Karpas-422 (cell line): ENCODE results near the gene GGNBP2. TPM values are rescaled to one million over a fixed set of nuclear protein-coding genes. Genes with fewer than 3 reads are reported as not detected.
"Not testable (repeated sequence)": the region's sequence is repeated elsewhere in the genome, so short reads cannot be mapped to it uniquely, and the experiment has no call there.

ENCODE experiments used
- DNase-seq: peaks from one replicate; pipeline ENCODE4 v3.0.0-alpha.2; 2015
- H2AFZ ChIP-seq: fragments of 200-600 bp; sonication (generic); 2 replicates; pipeline ENCODE4 v1.6.1; 2014; ENCODE audit warnings: antibody characterized with exemption, low read length, mixed read lengths
- H3K27ac ChIP-seq: fragments of 200-600 bp; sonication (generic); 2 replicates; pipeline ENCODE4 v1.5.1; 2014; ENCODE audit warnings: mild to moderate bottlenecking, low read length, moderate library complexity
- H3K27me3 ChIP-seq: fragments of 200-600 bp; sonication (generic); 2 replicates; pipeline ENCODE4 v1.6.1; 2014; ENCODE audit warnings: low read length, mixed read lengths
- H3K36me3 ChIP-seq: fragments of 200-600 bp; sonication (generic); 2 replicates; pipeline ENCODE4 v1.6.1; 2014; ENCODE audit warnings: low read length, mixed read lengths; ENCODE audit not compliant: insufficient read depth
- H3K4me1 ChIP-seq: fragments of 200-600 bp; sonication (generic); 2 replicates; pipeline ENCODE4 v1.6.1; 2014; ENCODE audit warnings: mild to moderate bottlenecking, low read length, mixed read lengths
- H3K4me2 ChIP-seq: fragments of 200-600 bp; sonication (generic); 2 replicates; pipeline ENCODE4 v1.6.1; 2014; ENCODE audit warnings: low read length, low read depth, mild to moderate bottlenecking; ENCODE audit not compliant: poor library complexity, severe bottlenecking
- H3K4me3 ChIP-seq: fragments of 200-600 bp; sonication (generic); 2 replicates; pipeline ENCODE4 v1.5.1; 2014; ENCODE audit warnings: mild to moderate bottlenecking, antibody characterized with exemption, low read length, mixed read lengths
- H3K79me2 ChIP-seq: fragments of 200-600 bp; sonication (generic); 2 replicates; pipeline ENCODE4 v1.6.1; 2014; ENCODE audit warnings: mild to moderate bottlenecking, low read length, mixed read lengths
- H3K9ac ChIP-seq: fragments of 200-600 bp; sonication (generic); 2 replicates; pipeline ENCODE4 v1.6.0; 2014; ENCODE audit warnings: low read length
- H3K9me2 ChIP-seq: fragments of 200-600 bp; sonication (generic), shearing (Covaris generic); replicated peaks from 2 replicates; pipeline ENCODE4 v1.6.0; 2014; ENCODE audit warnings: mild to moderate bottlenecking, low read length, moderate library complexity; ENCODE audit not compliant: insufficient read depth
- H3K9me3 ChIP-seq: fragments of 300-700, 200-600 bp; sonication (generic); 2 replicates; pipeline ENCODE4 v1.6.1; 2014; ENCODE audit warnings: low read length, mixed read lengths
- H4K20me1 ChIP-seq: fragments of 200-600 bp; sonication (generic); 2 replicates; pipeline ENCODE4 v1.6.1; 2014; ENCODE audit warnings: mild to moderate bottlenecking, antibody characterized with exemption, low read length, low read depth; ENCODE audit not compliant: insufficient read depth
- total RNA-seq: library from RNA; depleted of rRNA; stranded (reverse); fragments of >200 nt; shearing (Covaris generic); gene quantifications from 2 replicates; pipeline ENCODE4 v1.2.3, GENCODE V29; 2014; ENCODE audit warnings: low replicate concordance

Gene GGNBP2
- total RNA-seq, 1 experiment from 2014 or later: 49.5 TPM

GRCh38 chr17:36602924-36603384, 58.2 kb downstream of the GGNBP2 start:
- no peaks in the 10 kb centered on the region for H4K20me1 ChIP-seq
- peaks cover 52% of the 10 kb centered on the region for H3K79me2 ChIP-seq
- H2AFZ ChIP-seq: no peak overlapping the region
- H3K36me3 ChIP-seq: peaks cover 11% of the 10 kb centered on the region; the same call in 1 of the 2 replicates
- no peaks in the 10 kb centered on the region for H3K27me3 ChIP-seq
- peak; percentile 92 for DNase-seq
- no peaks in the 10 kb centered on the region for H3K9me3 ChIP-seq
- H3K9me2 ChIP-seq: no peaks in the 10 kb centered on the region
- peaks cover 31% of the 10 kb centered on the region for H3K4me1 ChIP-seq
- peak overlapping the region; percentile 88 for H3K4me2 ChIP-seq
- H3K9ac ChIP-seq: peak overlapping the region; percentile 97
- H3K4me3 ChIP-seq: peak overlapping the region; percentile 82
- peak overlapping the region; percentile 63; the same call in 1 of the 2 replicates for H3K27ac ChIP-seq

- Histone ChIP-seq H3K4me1 (peaks cover 33% of the 10 kb centered on the region), H3K36me3 (peaks cover 13% of the 10 kb centered on the region; the same call in 1 of the 2 replicates), H3K79me2 (peaks cover 56% of the 10 kb centered on the region)
- not testable (repeated sequence) for H3K4me3 ChIP-seq, H2AFZ ChIP-seq, H3K9ac ChIP-seq, H3K27me3 ChIP-seq, H3K27ac ChIP-seq, H3K9me2 ChIP-seq, H3K4me2 ChIP-seq, DNase-seq, H4K20me1 ChIP-seq, H3K9me3 ChIP-seq
Observed at GRCh38 chr17:36605028-36605427, 60.3 kb downstream of the GGNBP2 start.

GRCh38 chr17:36608280-36608679, 63.6 kb downstream of the GGNBP2 start:
- Histone ChIP-seq H4K20me1 (peaks cover 8% of the 10 kb centered on the region; the same call in 1 of the 2 replicates), H3K4me2 (no peak overlapping the region), H3K27ac (no peak overlapping the region), H3K4me3 (no peak overlapping the region), H3K4me1 (peaks cover 21% of the 10 kb centered on the region), H3K9me2 (no peaks in the 10 kb centered on the region), H3K9ac (0 out of 2 replicates have a peak overlapping the region, but pooled peaks have one; percentile 13), H2AFZ (no peak overlapping the region), H3K79me2 (peaks cover 40% of the 10 kb centered on the region), H3K27me3 (no peaks in the 10 kb centered on the region), H3K36me3 (peaks cover 13% of the 10 kb centered on the region; the same call in 1 of the 2 replicates), H3K9me3 (no peaks in the 10 kb centered on the region)
- DNase-seq: no peak

GRCh38 chr17:36608794-36609497, 64.2 kb downstream of the GGNBP2 start:
- peaks cover 9% of the 10 kb centered on the region; the same call in 1 of the 2 replicates for H3K36me3 ChIP-seq
- peaks cover 34% of the 10 kb centered on the region for H3K79me2 ChIP-seq
- DNase-seq: peak; percentile 80
- no peaks in the 10 kb centered on the region for H3K27me3 ChIP-seq
- H3K27ac ChIP-seq: no peak overlapping the region
- H3K4me2 ChIP-seq: peak overlapping the region; percentile 19
- H4K20me1 ChIP-seq: peaks cover 8% of the 10 kb centered on the region; the same call in 1 of the 2 replicates
- no peaks in the 10 kb centered on the region for H3K9me2 ChIP-seq
- H3K4me3 ChIP-seq: no peak overlapping the region
- H2AFZ ChIP-seq: no peak overlapping the region
- H3K9ac ChIP-seq: 0 out of 2 replicates have a peak overlapping the region, but pooled peaks have one; percentile 13
- peaks cover 14% of the 10 kb centered on the region for H3K4me1 ChIP-seq
- H3K9me3 ChIP-seq: no peaks in the 10 kb centered on the region

- no peaks in the 10 kb centered on the region for H3K27me3 ChIP-seq
- H3K79me2 ChIP-seq: peaks cover 28% of the 10 kb centered on the region
- no peak for DNase-seq
- H3K4me2 ChIP-seq: no peak overlapping the region
- no peaks in the 10 kb centered on the region for H3K9me2 ChIP-seq
- H3K9ac ChIP-seq: no peak overlapping the region
- H3K9me3 ChIP-seq: no peaks in the 10 kb centered on the region
- peaks cover 12% of the 10 kb centered on the region for H3K4me1 ChIP-seq
- H4K20me1 ChIP-seq: peaks cover 8% of the 10 kb centered on the region; the same call in 1 of the 2 replicates
- H3K27ac ChIP-seq: no peak overlapping the region
- peaks cover 7% of the 10 kb centered on the region; the same call in 1 of the 2 replicates for H3K36me3 ChIP-seq
- H2AFZ ChIP-seq: no peak overlapping the region
- no peak overlapping the region for H3K4me3 ChIP-seq
Observed at GRCh38 chr17:36609498-36609862, 64.8 kb downstream of the GGNBP2 start.

GRCh38 chr17:36610474-36610873, 65.8 kb downstream of the GGNBP2 start:
- Histone ChIP-seq H3K36me3 (peaks cover 7% of the 10 kb centered on the region; the same call in 1 of the 2 replicates), H3K79me2 (peaks cover 19% of the 10 kb centered on the region), H3K27me3 (no peaks in the 10 kb centered on the region), H3K4me3 (no peak overlapping the region), H3K9me2 (no peaks in the 10 kb centered on the region), H3K9ac (no peak overlapping the region), H2AFZ (no peak overlapping the region), H3K4me1 (peaks cover 12% of the 10 kb centered on the region), H3K27ac (no peak overlapping the region), H4K20me1 (peaks cover 8% of the 10 kb centered on the region; the same call in 1 of the 2 replicates), H3K9me3 (no peaks in the 10 kb centered on the region), H3K4me2 (no peak overlapping the region)
- no peak for DNase-seq

DNA sequence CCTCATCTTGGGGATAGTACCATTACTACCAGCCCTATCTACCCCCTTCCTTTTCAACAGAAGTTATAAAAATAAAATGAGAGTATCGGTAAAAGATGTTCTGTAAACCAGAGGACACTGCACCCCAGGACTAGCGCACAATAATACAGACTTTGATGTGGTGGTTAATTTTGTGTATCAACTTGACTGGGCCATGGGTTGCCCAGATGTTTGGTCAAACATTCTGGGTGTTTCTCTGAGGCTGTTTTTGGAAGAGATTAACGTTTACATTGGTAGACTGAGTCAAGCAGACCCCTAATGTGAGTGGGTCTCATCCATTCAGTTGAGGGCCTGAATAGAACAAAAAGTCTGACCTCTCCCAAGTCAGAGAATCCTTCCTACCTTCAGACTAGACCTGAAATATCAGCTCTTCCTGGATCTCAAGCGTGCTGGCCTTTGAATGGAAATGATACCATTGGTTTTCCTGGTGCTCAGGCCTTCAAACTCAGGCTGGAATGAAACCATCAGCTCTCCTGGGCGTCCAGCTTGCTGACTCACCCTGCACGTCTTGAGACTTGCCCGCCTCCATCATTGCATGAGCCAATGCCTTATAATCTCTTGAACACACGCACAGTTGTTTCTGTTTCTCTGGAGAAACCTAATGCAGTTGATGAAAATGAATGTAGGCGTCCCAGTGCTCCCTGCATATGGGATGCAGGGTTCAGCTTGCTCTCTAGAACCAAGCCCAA, 66.8 kb downstream of the GGNBP2 start:
- peaks cover 8% of the 10 kb centered on the region; the same call in 1 of the 2 replicates for H3K79me2 ChIP-seq
- peaks cover 12% of the 10 kb centered on the region for H3K4me1 ChIP-seq
- H3K4me3 ChIP-seq: no peak overlapping the region
- no peak overlapping the region for H3K4me2 ChIP-seq
- H3K9ac ChIP-seq: no peak overlapping the region
- no peaks in the 10 kb centered on the region for H3K9me3 ChIP-seq
- DNase-seq: no peak
- no peaks in the 10 kb centered on the region for H3K27me3 ChIP-seq
- no peaks in the 10 kb centered on the region for H3K9me2 ChIP-seq
- no peak overlapping the region for H3K27ac ChIP-seq
- H2AFZ ChIP-seq: no peak overlapping the region
- H4K20me1 ChIP-seq: peaks cover 12% of the 10 kb centered on the region; the same call in 1 of the 2 replicates
- H3K36me3 ChIP-seq: peaks cover 7% of the 10 kb centered on the region; the same call in 1 of the 2 replicates

GRCh38 chr17:36612323-36612722, 67.6 kb downstream of the GGNBP2 start:
- Histone ChIP-seq H3K9me2 (no peaks in the 10 kb centered on the region), H3K4me1 (peaks cover 12% of the 10 kb centered on the region), H3K4me2 (no peak overlapping the region), H3K36me3 (peaks cover 7% of the 10 kb centered on the region; the same call in 1 of the 2 replicates), H3K79me2 (peaks cover 7% of the 10 kb centered on the region; the same call in 1 of the 2 replicates), H3K9ac (no peak overlapping the region), H4K20me1 (peaks cover 12% of the 10 kb centered on the region; the same call in 1 of the 2 replicates), H3K27me3 (no peaks in the 10 kb centered on the region), H3K27ac (no peak overlapping the region), H2AFZ (no peak overlapping the region), H3K9me3 (no peaks in the 10 kb centered on the region), H3K4me3 (no peak overlapping the region)
- DNase-seq: no peak
